H1 (cell line): Measurements from ENCODE around the gene RGL3.

Experiments used
- CTBP2 ChIP-seq: IDR thresholded peaks from 2 replicates; pipeline ENCODE4 v1.7.0; 2011; ENCODE audit warnings: borderline replicate concordance, mild to moderate bottlenecking, moderate library complexity, mixed read lengths, low read length; ENCODE audit not compliant: insufficient read depth, insufficient read length
- CTCF ChIP-seq, 3 experiments: IDR thresholded peaks; 1 replicate in 2 of 3; 2 replicates in 1 of 3; pipeline versions ENCODE4 v1.5.1 to v1.6.1; 2011; ENCODE audit warnings: low read length in 3 of 3, mild to moderate bottlenecking in 3 of 3, inconsistent platforms in 2 of 3, low read depth in 1 of 3, moderate library complexity in 1 of 3; ENCODE audit not compliant: insufficient read depth in 1 of 3; ENCODE audit errors: control extremely low read depth in 1 of 3
- EP300 ChIP-seq, 2 experiments: IDR thresholded peaks; 1 replicate in 1 of 2; 2 replicates in 1 of 2; pipeline ENCODE4 v1.6.1; 2011 to 2012; ENCODE audit warnings: low read depth in 2 of 2, low read length in 2 of 2, mild to moderate bottlenecking in 2 of 2, borderline replicate concordance in 1 of 2, inconsistent platforms in 1 of 2, moderate library complexity in 1 of 2
- HDAC2 ChIP-seq, 2 experiments: fragments of 300-600 bp in 1 of 2; sonication (generic) in 1 of 2; IDR thresholded peaks; 2 replicates each; pipeline ENCODE4 v1.6.1; 2011 to 2012; ENCODE audit warnings: low read depth in 2 of 2, low read length in 2 of 2, mild to moderate bottlenecking in 2 of 2, moderate library complexity in 2 of 2, borderline replicate concordance in 1 of 2, inconsistent platforms in 1 of 2
- KDM1A ChIP-seq: fragments of 200-600, 300-600 bp; sonication (generic); IDR thresholded peaks from 2 replicates; pipeline ENCODE4 v1.7.1; 2016; ENCODE audit warnings: mild to moderate bottlenecking, low read length, borderline replicate concordance
- TAF1 ChIP-seq: IDR thresholded peaks from 2 replicates; pipeline ENCODE4 v1.6.1; 2011; ENCODE audit warnings: mild to moderate bottlenecking, low read depth, low read length
- TEAD4 ChIP-seq: IDR thresholded peaks from 2 replicates; pipeline ENCODE4 v1.6.1; 2012; ENCODE audit warnings: low read depth, low read length, inconsistent platforms, mixed read lengths
- ZNF274 ChIP-seq: IDR thresholded peaks from 2 replicates; pipeline ENCODE4 v1.7.0; 2012; ENCODE audit warnings: low read length, borderline replicate concordance; ENCODE audit errors: extremely low read depth
- TF ChIP-seq, protein P1 (sequence below): fragments of 300-600 bp; sonication (generic); IDR thresholded peaks from 2 replicates; pipeline ENCODE4 v1.7.1; 2012; ENCODE audit warnings: low read length, moderate library complexity, mild to moderate bottlenecking, inconsistent platforms; ENCODE audit not compliant: insufficient replicate concordance

DNA sequence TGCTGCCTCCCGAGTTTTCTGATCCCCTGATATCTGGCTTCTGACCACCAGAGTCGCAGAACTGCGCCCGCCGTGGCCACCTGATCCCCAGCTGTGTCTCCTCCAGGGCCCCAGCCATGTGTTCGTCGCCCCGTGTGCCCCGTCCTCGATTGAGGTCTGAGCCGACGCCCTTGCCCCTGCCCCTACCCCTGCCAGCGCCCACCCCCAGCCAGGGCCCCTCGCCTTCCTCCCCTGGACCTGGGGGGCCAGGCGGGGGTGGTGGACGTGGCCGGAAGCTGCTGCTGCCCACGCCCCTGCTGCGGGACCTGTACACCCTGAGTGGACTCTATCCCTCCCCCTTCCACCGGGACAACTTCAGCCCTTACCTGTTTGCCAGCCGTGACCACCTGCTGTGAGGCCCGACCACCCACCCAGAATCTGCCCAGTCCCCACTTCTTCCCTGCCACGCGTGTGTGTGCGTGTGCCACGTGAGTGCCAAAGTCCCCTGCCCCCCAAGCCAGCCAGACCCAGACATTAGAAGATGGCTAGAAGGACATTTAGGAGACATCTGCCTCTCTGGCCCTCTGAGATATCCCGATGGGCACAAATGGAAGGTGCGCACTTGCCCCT, 54.7 kb downstream of the RGL3 start:
- no peak for TF ChIP-seq HDAC2 (IDR thresholded peaks at IDR 0.05; ENCODE audit: borderline replicate concordance in 1 of 2, low read depth in 2 of 2, low read length in 2 of 2)
- TF ChIP-seq CTCF (IDR thresholded peaks at IDR 0.05; ENCODE audit: control extremely low read depth in 1 of 3, insufficient read depth in 1 of 3, low read depth in 1 of 3, low read length in 3 of 3): no peak
- TF ChIP-seq ZNF274: no peak
- TF ChIP-seq TEAD4: no peak
- TF ChIP-seq, protein P1, sequence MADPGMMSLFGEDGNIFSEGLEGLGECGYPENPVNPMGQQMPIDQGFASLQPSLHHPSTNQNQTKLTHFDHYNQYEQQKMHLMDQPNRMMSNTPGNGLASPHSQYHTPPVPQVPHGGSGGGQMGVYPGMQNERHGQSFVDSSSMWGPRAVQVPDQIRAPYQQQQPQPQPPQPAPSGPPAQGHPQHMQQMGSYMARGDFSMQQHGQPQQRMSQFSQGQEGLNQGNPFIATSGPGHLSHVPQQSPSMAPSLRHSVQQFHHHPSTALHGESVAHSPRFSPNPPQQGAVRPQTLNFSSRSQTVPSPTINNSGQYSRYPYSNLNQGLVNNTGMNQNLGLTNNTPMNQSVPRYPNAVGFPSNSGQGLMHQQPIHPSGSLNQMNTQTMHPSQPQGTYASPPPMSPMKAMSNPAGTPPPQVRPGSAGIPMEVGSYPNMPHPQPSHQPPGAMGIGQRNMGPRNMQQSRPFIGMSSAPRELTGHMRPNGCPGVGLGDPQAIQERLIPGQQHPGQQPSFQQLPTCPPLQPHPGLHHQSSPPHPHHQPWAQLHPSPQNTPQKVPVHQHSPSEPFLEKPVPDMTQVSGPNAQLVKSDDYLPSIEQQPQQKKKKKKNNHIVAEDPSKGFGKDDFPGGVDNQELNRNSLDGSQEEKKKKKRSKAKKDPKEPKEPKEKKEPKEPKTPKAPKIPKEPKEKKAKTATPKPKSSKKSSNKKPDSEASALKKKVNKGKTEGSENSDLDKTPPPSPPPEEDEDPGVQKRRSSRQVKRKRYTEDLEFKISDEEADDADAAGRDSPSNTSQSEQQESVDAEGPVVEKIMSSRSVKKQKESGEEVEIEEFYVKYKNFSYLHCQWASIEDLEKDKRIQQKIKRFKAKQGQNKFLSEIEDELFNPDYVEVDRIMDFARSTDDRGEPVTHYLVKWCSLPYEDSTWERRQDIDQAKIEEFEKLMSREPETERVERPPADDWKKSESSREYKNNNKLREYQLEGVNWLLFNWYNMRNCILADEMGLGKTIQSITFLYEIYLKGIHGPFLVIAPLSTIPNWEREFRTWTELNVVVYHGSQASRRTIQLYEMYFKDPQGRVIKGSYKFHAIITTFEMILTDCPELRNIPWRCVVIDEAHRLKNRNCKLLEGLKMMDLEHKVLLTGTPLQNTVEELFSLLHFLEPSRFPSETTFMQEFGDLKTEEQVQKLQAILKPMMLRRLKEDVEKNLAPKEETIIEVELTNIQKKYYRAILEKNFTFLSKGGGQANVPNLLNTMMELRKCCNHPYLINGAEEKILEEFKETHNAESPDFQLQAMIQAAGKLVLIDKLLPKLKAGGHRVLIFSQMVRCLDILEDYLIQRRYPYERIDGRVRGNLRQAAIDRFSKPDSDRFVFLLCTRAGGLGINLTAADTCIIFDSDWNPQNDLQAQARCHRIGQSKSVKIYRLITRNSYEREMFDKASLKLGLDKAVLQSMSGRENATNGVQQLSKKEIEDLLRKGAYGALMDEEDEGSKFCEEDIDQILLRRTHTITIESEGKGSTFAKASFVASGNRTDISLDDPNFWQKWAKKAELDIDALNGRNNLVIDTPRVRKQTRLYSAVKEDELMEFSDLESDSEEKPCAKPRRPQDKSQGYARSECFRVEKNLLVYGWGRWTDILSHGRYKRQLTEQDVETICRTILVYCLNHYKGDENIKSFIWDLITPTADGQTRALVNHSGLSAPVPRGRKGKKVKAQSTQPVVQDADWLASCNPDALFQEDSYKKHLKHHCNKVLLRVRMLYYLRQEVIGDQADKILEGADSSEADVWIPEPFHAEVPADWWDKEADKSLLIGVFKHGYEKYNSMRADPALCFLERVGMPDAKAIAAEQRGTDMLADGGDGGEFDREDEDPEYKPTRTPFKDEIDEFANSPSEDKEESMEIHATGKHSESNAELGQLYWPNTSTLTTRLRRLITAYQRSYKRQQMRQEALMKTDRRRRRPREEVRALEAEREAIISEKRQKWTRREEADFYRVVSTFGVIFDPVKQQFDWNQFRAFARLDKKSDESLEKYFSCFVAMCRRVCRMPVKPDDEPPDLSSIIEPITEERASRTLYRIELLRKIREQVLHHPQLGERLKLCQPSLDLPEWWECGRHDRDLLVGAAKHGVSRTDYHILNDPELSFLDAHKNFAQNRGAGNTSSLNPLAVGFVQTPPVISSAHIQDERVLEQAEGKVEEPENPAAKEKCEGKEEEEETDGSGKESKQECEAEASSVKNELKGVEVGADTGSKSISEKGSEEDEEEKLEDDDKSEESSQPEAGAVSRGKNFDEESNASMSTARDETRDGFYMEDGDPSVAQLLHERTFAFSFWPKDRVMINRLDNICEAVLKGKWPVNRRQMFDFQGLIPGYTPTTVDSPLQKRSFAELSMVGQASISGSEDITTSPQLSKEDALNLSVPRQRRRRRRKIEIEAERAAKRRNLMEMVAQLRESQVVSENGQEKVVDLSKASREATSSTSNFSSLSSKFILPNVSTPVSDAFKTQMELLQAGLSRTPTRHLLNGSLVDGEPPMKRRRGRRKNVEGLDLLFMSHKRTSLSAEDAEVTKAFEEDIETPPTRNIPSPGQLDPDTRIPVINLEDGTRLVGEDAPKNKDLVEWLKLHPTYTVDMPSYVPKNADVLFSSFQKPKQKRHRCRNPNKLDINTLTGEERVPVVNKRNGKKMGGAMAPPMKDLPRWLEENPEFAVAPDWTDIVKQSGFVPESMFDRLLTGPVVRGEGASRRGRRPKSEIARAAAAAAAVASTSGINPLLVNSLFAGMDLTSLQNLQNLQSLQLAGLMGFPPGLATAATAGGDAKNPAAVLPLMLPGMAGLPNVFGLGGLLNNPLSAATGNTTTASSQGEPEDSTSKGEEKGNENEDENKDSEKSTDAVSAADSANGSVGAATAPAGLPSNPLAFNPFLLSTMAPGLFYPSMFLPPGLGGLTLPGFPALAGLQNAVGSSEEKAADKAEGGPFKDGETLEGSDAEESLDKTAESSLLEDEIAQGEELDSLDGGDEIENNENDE: no peak
- TF ChIP-seq CTBP2: no peak
- no peak for TF ChIP-seq EP300 (IDR thresholded peaks at IDR 0.05; ENCODE audit: borderline replicate concordance in 1 of 2, low read depth in 2 of 2, low read length in 2 of 2)
- no peak for TF ChIP-seq KDM1A
- no peak for TF ChIP-seq TAF1
